ACHN (cell line): ENCODE measurements around the gene VSIG10L2.
"Not testable (repeated sequence)": the region's sequence is repeated elsewhere in the genome, so short reads cannot be mapped to it uniquely, and the experiment has no call there.

Experiments
- DNase-seq: peaks from one replicate; pipeline ENCODE4 v3.0.0-alpha.2; 2015
- in situ Hi-C: cut with HindIII; loops from 2 replicates; pipeline ENCODE4 v1.10.0; 2017; ENCODE audit warnings: low sequenced_read_pairs, low pct_ligation_motif_present, low pct_unique_long_range_greater_than_20kb

Gene VSIG10L2

DNA sequence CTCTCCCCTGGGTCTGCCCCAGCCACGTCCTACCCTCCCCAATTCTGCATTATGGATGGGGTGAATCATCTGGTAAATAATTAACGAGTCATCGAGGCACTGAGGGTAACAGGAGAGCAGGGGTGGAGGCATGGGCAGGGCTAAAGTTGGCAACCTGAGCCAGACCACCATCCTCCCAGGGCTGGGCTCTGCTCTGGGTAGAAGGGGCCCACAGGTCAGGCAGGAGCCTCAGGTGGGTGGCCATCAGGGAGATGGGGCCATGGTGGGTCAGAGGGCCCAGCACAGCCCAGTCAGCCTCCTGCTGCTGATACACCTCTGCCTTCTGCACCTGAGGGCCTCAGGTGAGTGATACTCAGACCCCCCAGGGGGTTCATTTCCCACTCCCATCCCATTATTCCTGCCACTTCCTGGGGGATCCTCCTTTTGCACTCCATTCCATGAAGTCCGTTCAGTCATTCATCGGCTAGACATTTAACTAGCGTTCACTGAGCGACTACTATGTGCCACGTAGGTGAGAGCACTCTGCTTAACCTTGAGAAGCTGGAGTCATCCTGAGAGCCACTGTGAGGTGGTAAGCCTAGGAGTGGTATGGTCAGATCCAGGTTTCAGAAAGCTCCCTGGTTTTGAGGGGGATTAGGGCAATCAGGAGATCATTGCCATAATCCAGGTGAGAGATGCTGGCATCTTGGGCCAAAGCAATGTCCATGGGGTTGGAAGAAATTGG lies at the start of gene VSIG10L2:
Gene VSIG10L2, plus strand, starts transcription at position 248 of the 724 bp plus-strand sequence. Its CDS starts 12 bp downstream, at position 260.
- in situ Hi-C loops, result no loop called here
- peak; percentile 17 for DNase-seq

DNA sequence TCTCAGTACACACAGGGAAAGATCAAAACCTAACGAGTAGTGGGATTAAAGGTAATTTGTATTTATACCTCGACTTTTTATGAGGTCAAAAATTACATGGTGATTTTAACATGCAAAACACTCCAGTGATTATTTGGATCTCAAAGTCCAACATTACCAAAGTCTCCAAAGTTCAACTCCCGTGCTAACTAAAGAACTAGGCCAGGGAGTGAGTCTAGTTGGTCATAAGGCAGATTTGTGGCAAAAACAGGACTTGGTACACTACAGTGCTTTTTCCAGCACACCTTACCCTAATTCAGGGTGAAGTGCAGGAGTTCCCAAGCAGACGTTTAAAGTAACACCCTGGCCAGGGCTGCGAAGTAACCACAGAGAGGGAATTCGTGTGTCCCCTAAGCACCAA lies 44.0 kb upstream of the VSIG10L2 start:
- in situ Hi-C loops, result loop anchor here (25.0 kb wide), 1 partner anchor 310 kb away; the partner anchor contains the start of genes FAM118B and RPUSD4
- no peak for DNase-seq

DNA sequence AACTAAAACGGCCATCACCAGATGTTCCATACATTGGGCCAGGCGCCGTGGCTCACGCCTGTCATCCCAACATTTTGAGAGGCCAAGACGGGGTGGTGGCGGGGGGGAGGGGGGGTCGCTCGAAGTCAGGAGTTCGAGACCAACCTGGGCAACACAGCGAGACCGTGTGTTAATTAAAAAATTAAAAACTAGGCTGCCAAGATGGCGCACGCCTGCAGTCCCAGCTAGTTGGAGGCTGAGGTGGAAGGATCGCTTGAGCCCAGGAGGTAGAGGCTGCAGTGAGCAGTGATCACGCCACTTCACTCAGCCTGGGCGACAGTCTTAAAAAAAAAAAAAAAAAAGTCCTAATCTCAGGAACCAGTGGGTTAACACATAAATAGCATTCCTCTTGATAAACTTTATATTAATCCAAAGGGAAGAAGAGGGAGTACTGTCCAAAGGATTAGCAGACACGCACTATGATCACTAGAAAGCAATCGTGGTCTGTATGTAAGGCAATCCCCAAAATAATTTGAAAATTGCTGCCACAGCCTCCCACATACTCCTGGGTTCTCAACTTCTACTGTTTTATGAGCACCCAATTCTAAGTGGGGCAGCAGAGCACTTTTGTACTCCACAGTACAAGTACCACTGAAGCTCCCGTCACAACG lies 43.4 kb upstream of the VSIG10L2 start:
- peak; percentile 5 for DNase-seq

DNA sequence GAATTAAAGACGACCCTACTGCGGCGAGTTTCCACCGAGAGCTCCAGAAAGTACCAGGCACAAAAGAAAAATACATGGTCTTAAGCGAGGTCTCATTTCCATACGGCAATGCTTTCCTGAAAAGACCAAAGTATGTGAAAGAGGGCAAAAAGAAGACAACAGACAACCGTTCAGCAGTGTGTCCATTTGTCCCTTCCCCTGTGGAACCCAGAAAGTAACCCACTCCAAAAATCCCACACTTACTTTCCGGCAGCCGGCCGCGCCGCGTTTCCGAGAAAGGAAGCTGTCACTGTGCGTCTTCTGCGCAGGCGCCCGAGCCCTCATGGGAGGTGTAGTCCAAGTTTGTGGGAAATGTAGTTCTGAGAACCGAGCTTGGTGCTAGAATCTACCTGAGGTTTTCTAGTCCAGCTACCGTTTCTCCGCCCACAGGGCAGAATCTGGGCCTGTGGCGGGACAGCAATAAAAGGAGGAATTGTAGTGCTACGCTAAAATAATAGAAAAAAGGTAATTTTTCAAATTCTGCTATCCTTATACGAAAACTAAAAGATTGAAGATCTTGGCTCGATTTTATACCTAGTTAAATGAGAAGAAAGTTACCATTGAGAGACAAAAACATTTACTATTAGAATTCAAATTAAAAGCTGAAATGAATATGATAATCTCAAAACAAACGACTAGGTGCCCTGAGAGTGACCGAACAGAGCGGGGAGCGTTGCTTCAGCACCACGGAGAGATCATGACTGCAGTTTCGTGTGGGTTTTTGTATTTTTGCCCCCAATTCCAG lies 42.7 kb upstream of the VSIG10L2 start, which contains the start of gene PUS3:
Gene PUS3, minus strand, starts transcription at position 280 of the 784 bp plus-strand sequence. CDS start 6,922 bp downstream, outside the sequence.
- in situ Hi-C loops, result loop anchor here (25.0 kb wide), 1 partner anchor 309 kb away; the partner anchor contains the start of genes FAM118B and RPUSD4
- DNase-seq, result peak; percentile 78

More for the DNA sequence above, 43.4 kb upstream of the VSIG10L2 start:
- in situ Hi-C loops, result loop anchor here (25.0 kb wide), 1 partner anchor 310 kb away; the partner anchor contains the start of genes FAM118B and RPUSD4

DNA sequence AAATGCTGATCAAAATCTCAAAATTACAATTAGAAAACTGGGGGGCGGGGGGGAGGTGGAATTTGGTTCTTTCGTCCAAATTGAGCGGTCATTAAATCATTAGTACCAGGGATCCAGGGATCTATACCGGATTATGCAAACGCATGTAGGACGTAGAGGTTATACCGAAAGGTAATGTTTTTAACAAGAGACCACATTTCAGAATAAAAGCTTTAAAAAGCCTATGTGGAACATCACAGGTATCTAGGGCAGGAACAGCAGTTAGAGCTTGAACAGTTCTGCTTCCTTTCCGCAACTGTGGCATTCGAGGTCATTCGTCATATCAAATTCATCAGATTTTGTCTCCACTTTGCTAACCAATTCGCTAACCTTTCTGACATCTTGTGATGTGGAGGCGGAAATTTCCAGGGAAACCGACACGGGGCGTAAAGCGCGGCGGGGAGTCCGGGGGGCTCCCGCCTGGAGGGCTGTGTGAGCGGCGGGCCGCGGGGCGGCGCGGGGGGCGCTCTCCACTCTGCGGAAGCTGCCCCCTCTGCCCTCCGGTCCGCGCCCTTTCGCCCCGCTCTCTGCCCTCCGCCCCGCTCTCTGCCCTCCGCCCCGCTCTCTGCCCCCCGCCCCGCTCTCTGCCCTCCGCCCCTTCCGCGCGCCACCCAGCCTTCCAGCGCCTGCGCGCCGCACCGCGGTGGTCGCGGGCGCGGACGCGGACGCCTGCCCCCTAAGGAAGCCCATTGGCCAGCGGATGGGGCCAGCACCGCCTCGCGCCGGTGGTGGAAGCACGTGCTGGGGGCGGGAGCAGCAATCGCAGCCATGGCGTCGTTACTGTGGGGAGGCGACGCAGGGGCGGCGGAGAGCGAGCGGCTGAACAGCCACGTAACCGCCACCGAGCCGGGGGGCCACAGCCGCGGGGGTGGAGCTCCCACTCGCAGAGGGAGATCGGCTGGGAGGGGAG lies 41.9 kb upstream of the VSIG10L2 start, which contains the start of gene DDX25:
Gene DDX25, plus strand, starts transcription at position 798 of the 949 bp plus-strand sequence. Its CDS starts 10 bp downstream, at position 808.
- no peak for DNase-seq
- in situ Hi-C loops, result loop anchor here (25.0 kb wide), 1 partner anchor 308 kb away; the partner anchor contains the start of genes FAM118B and RPUSD4

DNA sequence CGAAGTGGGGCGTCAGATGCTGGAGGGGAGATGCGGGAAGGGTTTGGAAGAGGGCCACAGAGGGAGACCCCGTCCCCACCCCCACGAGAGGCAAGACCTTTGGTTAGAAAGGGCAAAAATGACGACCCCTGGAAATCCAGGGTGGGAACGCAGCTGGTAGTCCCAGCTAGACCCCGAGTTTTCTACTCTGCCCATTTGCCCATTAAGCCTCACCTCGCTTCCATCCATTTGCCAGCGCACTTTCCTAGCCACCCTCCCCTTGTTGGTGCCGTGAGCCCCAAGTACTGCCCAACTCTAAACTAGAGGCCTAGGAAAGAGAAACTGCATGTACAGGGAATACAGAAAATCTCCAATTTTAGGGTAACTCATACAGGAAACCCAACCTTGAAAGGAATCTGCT lies 41.2 kb upstream of the VSIG10L2 start:
- DNase-seq, result no peak
- in situ Hi-C loops, result loop anchor here (25.0 kb wide), 1 partner anchor 308 kb away; the partner anchor contains the start of genes FAM118B and RPUSD4

DNA sequence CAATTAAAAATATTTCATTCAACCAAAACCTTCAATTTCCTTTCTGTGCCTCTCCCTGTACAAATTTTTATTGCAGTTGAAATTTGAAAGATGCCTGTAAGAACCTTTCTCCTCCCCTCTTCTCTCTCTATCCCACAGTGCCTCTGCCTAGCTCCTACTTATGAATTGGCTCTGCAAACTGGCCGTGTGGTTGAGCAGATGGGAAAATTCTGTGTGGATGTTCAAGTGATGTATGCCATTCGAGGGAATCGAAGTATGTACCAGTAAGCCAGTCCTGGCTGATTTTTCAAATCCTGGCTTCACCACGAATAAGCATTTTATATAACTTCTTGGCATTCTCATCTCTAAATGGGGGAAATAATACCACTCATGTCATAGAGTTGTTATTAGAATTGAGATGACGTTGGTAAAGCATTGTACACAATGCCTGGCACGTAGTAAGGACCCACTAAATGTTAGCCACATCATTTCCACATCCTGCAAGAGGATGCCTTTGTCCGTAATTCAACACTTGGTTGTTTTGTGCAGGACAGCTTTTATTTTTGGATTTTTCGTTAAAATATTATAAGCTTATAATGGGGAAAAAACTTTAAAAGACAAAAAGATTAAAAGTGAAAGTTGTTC lies 35.5 kb upstream of the VSIG10L2 start:
- in situ Hi-C loops, result loop anchor here (25.0 kb wide), 1 partner anchor 302 kb away; the partner anchor contains the start of genes FAM118B and RPUSD4
- DNase-seq, result no peak

DNA sequence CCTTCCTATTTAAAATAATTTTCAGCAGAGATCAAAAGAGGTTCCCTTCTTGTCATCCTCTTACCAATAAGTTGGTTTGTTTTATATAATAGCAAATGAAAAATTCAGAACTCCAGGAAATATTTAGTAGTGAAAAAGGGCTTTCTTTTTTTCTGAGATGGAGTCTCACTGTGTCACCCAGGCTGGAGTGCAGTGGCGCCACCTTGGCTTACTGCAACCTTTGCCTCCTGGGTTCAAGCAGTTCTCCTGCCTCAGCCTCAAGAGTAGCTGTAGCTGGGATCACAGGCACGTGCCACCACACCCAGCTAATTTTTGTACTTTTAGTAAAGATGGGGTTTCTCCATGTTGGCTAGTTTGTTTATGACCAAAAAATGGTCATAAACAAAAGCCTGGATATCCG lies 31.2 kb upstream of the VSIG10L2 start:
- in situ Hi-C loops, result loop anchor here (25.0 kb wide), 1 partner anchor 298 kb away; the partner anchor contains the start of genes FAM118B and RPUSD4
- DNase-seq, result not testable (repeated sequence)

DNA sequence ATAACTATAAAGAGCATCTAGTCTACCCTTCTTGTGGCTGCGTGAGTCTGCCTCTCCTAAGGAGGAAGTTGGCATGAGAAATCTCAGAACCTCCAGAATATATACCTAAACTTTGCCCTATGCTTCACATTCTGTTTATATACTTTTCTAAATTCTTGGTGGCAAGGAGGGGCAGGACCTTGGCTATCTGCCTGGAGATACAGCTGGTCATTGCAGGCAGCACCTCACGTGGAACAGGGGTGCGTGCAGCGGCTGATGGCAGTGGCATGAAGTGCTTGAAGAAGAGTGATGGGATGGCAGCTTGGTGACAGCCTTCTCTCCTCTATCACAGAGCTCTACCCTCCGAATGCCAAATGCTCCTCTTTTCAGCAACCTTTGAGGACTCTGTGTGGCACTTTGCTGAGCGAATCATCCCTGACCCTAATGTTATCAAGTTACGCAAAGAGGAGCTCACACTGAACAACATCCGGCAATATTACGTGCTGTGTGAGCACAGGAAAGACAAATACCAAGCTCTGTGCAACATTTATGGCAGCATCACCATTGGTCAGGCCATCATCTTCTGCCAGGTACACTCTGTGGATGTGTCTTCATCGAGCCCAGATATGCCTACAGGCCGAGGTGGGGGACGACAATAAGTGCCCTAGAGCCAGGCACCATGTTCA lies 29.0 kb upstream of the VSIG10L2 start:
- DNase-seq, result no peak
- in situ Hi-C loops, result loop anchor here (25.0 kb wide), 1 partner anchor 295 kb away; the partner anchor contains the start of genes FAM118B and RPUSD4

DNA sequence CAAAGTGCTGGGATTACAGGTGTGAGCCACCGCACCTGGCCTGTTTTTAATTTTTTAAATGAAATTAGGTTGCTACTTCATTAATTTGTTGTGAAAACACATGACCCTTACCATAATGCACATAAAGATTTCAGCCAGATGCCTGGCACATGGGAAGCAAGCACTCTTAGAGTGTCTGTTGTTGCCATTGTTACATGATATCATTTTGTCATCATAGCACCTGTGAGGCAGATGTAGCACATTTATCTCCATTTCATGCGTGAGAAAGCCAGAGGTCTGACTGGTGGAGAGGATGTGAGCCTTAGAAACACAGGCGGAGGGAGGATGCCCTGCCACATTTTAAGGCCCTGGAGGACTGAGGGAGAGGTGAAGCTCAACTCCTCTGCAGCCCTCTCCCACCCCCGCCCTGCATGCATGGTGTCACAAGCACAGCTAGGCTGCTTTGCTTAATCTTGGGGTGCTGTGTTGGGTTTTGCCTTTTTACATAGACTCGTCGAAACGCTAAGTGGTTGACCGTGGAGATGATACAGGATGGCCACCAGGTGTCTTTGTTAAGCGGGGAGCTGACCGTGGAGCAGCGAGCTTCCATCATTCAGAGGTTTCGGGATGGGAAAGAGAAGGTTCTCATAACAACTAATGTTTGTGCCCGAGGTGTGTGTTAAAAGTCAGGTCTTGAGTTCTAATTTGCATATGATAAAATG lies 27.6 kb upstream of the VSIG10L2 start:
- DNase-seq, result no peak
- in situ Hi-C loops, result loop anchor here (25.0 kb wide), 1 partner anchor 294 kb away; the partner anchor contains the start of genes FAM118B and RPUSD4

DNA sequence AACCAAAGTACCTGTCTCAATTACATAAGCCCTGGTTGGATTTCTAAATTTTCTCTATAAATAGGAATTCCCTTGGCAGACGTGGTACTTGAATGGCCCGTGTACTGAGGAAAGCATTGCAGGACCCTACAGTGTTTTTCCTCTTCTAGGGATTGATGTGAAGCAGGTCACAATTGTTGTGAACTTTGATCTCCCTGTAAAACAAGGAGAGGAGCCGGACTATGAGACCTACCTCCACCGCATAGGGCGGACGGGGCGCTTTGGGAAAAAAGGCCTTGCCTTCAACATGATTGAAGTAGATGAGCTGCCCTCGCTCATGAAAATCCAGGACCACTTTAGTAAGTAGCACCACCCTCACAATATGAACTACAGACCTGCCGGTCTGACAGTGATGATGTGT lies 24.8 kb upstream of the VSIG10L2 start:
- DNase-seq, result no peak
- in situ Hi-C loops, result loop anchor here (25.0 kb wide), 1 partner anchor 291 kb away; the partner anchor contains the start of genes FAM118B and RPUSD4

DNA sequence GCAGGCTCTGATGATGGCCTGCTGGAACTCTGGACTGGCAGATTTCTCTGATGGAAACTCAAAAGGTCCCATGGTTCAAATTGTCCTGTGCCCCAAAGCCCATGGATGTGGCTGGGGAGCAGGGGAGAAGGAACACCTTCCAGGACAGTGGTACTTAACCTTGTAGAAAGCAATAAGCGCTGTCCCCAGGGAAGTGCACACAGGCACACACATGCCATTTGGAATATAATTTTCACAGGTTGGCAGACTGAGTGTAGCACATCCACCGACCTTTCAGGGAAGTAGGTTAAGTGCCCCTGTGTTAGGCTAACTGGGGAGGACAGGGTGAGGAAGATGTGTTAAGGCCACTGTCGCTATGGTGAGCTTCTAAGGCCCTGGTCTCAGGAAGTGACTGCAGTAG lies 23.7 kb upstream of the VSIG10L2 start:
- DNase-seq, result no peak
- in situ Hi-C loops, result loop anchor here (25.0 kb wide), 1 partner anchor 290 kb away; the partner anchor contains the start of genes FAM118B and RPUSD4

DNA sequence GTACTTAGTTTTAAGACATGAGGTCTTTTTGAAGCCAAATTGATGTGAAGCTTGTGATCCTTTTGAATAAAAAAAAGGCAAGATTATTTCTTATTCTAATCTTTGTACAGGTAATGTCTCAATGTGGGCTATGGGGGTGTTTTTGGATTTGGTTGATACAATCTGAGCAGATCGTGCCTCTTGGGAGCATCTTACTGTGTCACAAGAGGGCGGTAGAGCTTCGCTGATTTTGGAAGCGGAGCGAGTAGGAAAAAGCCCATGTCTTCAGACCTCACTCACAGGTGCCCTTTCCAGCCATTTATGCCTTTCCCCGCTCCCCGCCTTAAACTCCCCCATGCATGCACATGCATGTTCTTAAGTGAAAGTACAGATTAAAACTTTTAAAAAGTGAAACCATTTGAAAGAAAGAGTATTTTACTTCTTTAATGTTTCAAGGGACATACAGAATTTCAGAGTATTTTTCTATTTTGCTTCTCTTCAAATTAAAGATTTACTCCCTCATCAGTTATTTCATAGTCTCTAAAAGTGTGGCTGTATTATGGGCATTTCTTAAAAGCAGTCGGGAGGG lies 22.7 kb upstream of the VSIG10L2 start:
- in situ Hi-C loops, result loop anchor here (25.0 kb wide), 1 partner anchor 289 kb away; the partner anchor contains the start of genes FAM118B and RPUSD4
- peak; percentile 69 for DNase-seq

DNA sequence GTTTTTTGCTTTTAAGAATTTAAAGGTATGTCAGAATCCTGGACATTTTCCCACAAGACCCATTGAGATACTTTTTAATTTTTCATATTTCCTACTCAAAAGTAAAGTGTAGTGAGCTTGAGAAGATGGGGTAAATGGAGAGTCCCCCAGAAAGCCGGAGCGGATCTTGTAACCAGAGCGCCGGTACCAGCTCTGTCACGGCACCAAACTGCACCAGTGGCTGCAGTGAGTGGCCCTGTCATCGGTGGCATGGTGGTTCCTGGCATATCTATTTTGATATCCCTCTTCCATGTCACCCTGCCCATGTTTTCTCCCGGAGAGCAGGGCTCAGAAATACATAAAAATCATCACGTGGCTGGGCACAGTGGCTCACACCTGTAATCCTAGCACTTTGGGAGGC lies 22.2 kb upstream of the VSIG10L2 start:
- in situ Hi-C loops, result loop anchor here (25.0 kb wide), 1 partner anchor 289 kb away; the partner anchor contains the start of genes FAM118B and RPUSD4
- no peak for DNase-seq

DNA sequence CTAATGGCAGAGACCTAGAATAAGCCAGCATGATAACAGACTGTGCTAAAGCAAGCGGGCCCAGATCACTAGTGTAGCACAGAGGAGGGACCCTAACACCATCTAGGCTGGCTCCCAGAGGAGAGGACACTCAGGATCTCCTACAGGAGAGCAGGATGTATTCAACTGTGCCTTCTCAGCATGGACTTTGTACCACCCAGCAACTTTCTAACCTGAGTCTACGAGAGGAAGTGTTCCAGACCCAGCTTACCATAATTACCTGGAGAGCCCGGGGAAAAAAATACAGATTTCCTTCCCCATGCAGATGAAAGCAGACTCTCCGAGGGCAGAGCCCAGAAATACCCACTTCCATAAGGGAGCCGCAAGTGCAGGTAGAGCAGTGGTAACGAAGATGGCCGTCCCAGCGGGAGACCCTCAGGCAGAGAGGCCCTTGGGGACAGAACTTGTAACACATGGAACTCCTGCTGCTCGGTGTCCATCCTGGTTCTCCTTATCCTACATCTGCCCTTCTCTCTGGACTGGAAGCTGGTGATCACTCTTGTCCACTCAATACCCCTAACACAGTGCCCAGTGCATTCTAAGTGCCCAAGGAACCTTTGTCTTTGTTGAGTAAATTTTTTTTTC lies 21.3 kb upstream of the VSIG10L2 start:
- in situ Hi-C loops, result loop anchor here (25.0 kb wide), 1 partner anchor 288 kb away; the partner anchor contains the start of genes FAM118B and RPUSD4
- DNase-seq, result no peak
